ENCODE measurements around the gene MYO1B.

Gene MYO1B

GRCh38 chr2:191245046-191245868, at the start of gene MYO1B:
MYO1B (plus strand) TSS chr2:191245404; CDS start chr2:191276896, 31,492 bp downstream.
- peak; percentile 70 for DNase-seq

- DNase-seq: no peak
These were observed 48.1 kb upstream of the MYO1B start for GRCh38 chr2:191197096-191197495.

- DNase-seq: no peak
These were observed 46.9 kb upstream of the MYO1B start for GRCh38 chr2:191198271-191198670.

DNA sequence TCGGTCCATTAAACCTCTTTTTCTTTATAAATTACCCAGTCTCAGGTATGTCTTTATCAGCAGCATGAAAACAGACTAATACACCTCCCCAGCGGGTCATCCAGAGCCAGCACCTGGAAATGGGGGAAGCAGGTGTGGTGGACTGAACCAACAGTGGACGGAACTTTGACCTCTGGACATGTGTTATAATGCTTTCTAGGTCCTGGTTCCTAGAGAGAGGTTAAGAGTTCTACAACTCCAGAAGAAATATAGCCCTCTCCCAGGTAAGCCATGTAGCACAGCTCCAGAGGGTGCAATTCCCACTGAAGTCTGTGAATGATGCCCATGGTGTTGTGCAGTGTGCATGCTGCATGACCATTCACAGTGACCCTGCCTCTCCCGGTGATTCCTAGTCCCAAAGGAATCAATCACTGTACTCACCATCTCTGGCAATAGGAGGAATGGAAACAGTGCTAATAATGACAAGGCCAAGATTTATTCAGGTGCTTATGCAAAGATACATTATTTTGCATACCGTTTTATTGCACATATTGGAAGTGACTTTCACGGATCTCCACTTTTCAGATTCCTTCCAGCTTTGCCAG, 45.2 kb upstream of the MYO1B start:
- no peak for DNase-seq

DNA sequence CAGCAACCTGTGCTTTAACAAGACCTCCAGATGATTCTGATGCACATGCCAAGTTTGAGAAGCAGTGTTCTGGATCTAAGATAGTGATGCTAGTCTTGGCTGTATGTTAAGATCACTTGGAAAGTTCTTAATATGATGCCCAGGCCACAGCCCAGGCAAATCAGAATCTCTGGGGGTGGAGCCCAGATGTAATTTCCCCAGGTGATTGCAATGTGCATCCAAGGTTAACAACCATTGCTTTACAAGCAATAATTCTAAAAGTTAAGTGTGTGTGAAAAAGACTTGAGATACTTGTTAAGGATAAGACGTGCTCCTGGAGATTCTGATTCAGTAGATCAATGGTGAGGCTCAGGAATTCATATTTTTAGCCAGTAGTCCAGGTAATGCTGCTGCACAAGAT, 44.3 kb upstream of the MYO1B start:
- no peak for DNase-seq

DNA sequence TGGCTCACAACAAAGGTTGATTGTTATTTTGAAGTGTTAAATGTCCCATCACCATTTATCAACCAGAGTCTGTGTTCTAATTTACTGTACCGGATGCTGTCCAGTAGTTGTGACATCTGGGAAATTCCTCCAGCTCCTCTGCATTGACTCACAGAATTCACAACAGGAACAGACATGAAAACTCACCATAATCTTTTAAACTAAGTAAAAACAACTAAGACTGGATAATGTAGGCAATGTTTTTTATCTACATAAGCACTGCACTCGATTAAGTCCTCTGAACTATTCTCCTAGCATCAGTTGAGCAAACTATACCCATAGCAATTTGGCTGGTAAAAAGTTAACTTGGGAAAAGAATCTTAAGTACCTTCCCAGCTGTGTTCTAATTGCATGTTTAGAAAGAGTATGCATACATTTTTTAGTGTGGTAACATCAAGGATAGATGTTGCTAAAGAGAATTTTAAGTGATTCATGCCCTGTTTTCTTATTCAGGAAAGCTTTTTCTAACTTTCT, 42.9 kb upstream of the MYO1B start:
- no peak for DNase-seq

DNA sequence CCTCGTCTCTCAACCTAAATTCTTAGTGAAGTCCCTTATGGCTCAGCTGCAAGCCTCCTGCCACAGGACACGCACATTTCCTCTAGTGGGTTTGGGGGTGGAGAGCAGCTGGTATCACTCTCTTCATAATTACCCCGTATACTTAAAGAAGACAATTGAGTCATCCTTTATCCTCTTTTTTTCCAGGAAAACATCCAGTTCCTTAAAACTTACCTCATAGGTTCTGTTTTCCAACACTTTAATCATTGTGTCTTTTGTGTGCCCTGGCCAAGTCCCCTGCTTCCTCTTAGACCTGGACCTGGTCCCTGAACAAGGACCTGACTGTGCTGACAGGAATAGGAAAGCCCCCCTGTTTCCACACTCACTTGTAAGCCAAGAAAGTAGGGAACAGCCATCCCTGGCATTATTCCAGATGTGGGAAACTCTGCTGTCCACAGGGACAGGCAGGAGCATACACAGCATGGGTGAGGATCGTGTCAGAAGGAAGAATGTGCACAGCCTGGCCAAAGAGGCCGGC, 42.3 kb upstream of the MYO1B start:
- no peak for DNase-seq

DNA sequence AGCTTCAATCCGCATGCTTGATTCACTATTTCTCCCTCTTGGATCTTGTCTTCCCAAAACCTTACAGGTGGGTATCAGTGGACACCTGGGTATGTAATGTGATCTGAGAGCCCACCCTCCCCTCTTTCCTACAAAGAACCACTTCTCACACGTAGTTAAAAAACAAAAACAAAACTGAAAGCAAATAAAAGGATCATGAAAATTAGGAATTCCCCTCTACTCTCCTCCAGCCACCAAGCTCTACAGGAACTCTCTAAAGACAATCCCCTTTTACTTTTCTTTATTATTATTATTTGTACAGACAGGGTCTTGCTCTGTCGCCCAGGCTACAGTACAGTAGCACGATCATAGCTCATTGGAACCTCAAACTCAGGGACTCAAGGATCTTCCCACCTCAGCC, 40.8 kb upstream of the MYO1B start:
- no peak for DNase-seq

DNA sequence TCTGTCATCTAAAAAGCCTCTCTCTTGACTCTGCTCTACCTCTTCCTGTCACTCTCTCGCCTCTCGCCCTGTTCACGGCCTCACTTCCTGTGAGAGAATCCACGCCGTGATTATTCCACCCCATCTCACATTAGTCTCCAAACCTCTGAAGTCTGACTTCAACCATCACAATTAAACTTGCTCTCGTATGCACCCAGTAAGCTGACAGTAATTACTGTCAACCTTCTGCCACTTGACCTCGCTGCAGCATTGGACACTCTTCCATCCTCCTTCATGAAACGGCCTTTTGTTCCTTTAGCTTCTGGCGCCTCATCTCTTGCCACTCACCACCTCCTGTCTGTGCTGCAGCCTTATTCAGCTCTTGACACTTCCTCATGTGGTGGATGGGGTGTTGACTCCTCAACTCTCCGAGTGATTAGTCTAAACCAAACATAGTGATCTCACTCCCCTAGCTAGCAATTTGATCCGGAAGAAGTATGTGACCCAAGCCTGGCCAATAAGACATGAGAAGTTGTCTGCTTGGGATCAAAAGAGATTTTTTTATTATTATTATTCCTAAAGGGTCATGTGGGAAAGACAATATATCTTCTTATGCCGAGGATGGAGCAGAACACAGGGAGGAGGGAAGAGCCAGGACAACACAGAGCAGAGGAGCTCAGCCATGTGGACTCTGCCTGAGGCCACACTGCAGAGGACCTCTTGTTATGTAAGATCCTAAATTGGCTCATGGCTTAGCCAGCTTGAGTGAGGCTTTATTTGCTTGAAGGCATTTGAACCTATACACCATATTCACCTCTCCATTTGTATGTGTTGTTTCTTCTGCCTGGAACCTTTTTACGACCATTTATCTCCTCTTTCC, 38.4 kb upstream of the MYO1B start:
- no peak for DNase-seq

DNA sequence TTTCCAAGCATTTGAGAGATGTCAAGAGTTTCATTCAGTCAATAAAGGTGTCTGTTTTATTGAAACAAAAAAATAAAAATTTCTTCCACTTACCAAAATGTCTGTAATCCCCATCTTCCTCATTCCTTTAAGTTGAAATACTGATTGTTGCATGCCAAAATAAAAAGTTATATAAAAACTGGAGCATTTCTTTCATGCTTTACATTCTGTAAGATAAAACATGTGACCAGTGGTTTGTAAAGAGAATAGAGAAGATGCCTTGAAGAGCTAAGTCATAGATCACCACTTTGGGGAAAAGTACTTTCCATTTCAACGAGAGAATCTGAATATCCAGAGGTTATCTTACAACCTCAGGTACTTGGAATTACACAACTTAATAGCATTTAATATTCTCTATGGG, 35.9 kb upstream of the MYO1B start:
- no peak for DNase-seq

- no peak for DNase-seq
These were observed 33.1 kb upstream of the MYO1B start for GRCh38 chr2:191212119-191212518.

DNA sequence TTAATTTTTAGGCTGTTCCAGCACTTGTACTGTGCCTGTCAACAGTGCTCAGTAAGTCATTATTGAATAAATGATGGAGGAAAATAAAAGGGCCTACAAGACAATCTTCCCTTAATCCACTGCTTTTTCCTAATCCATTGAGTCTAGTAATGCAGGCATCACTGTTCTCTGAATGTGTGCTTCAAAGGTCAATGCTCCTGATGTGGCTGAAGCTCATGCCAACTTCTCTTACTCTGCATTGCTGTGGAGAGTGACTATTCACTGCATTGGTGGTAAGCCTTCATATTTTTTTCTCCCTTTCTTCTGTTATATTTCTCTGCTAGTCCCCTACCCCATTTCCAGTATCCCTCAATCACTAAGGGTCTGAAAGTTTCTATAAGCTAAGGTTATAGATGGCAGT, 31.9 kb upstream of the MYO1B start:
- DNase-seq: no peak

GRCh38 chr2:191215230-191215629, 30.0 kb upstream of the MYO1B start:
- no peak for DNase-seq

DNA sequence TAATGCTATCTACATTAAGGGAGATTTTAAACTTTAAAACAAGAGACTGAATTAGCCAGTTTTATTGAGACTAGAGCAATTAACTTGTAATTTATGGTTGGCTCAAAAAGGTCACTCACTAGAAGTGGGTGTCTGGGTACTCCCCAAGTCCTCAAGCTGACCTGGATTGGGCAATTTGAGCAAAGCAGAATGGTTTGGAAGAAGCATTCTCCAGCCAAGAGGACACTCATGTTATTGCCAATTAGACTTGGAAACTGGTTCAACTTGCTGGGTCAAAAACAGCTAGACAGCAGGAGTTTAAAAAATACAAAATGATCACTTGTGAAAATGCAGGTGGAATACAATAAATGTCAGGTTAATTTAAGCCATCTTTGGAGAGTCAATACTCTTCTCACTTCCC, 29.5 kb upstream of the MYO1B start:
- DNase-seq: no peak

- DNase-seq: peak; percentile 9
These were observed 27.6 kb upstream of the MYO1B start for GRCh38 chr2:191217580-191217979.

- peak; percentile 46 for DNase-seq
These were observed 26.8 kb upstream of the MYO1B start for GRCh38 chr2:191218292-191218898.

DNA sequence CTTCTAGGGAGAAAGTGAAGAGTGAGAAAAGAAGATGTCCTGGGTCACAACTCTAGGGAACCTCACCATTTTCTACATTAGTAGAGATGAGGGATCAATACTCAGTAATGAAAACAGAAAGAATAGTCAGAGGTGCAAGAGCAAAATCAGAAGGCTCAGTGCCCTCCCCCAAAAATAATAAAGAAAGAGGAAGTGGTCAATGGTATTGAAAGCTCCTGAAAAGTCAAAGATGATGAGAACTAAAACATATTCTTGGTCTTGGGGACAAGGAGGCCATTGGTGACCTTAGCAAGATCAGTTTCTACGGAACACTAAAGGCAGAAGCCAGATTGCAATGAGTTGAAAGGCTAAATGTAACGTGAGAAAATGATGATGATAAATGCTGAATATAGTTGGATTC, 24.5 kb upstream of the MYO1B start:
- no peak for DNase-seq

DNA sequence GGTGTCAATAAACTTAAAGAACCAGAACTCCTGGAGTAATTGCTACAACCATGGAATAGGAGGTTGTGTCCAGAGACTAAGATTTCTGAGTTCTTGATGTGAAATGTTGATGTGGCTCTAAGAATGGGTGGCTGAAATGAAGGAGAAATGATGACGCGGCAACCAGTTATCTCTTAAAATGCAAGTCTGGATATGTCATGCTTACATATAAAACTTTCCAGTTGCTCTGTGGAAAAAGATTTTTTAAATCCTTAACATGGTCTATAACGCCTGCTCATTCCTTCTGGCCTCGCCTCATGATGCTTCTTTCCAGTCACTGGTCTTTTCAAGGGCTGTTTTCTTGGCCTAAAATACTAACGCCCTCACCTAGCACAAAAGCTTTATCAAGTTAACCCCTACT, 23.5 kb upstream of the MYO1B start:
- DNase-seq: no peak

- DNase-seq: peak; percentile 82
These were observed 22.7 kb upstream of the MYO1B start for GRCh38 chr2:191222507-191222906.

GRCh38 chr2:191222952-191223351, 22.3 kb upstream of the MYO1B start:
- no peak for DNase-seq

- DNase-seq: no peak
These were observed 20.1 kb upstream of the MYO1B start for GRCh38 chr2:191225126-191225525.

DNA sequence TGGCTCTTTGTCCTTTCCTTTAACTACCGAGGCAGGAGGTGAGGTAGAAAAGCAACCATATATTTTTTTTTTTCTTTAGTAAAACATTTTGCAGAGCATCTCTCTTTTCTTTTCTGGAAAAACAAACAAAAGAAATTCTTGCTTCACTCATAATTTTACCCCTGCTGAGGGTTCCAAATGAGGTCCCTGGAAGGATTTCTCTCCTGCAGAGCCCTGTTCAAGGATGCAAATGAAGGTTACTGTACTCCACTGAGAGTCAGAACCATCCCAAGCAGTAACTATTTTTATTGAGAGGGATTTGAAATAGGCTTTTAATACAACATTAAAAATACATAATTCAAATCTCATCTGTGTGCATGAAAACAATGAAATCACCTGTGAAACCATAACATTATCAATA, 19.5 kb upstream of the MYO1B start:
- DNase-seq: no peak

DNA sequence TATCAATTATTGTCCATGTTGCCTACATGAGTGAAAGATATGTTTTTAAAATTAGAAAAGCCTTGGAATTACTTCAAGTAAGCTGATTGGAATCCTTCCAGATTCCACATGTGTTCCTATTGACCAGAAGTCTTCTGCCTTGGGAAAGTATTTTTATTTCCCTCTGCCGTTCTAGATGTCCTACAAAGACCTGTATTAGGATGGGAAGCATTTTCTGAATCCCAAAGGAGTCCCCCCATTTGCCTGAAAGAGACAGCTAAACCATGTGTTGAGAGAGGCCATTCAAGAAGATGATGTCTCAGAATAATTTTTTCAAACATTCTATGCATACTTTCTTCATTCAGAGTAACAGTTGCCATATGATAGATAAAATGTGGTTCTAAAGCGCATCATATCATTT, 19.0 kb upstream of the MYO1B start:
- DNase-seq: no peak
